Activated naive CD8-positive, alpha-beta T cell treated with anti-CD3 and anti-CD28 coated beads, Interleukin-2, amount 50 U/mL, for 24 hours (primary cell): ENCODE data around the gene KIAA0825.
"Not testable (repeated sequence)": the region's sequence is repeated elsewhere in the genome, so short reads cannot be mapped to it uniquely, and the experiment has no call there.

ENCODE experiments used
- ATAC-seq: fragments of 150-1000 bp; cut with Tn5 transposase; one replicate; pipeline ENCODE4 v1.10.0; 2021
- DNase-seq: peaks from one replicate; pipeline ENCODE4 v3.0.0; 2021
- H3K27ac Mint-ChIP-seq: one replicate; pipeline ENCODE4 v1.8.0; 2021; ENCODE audit warnings: mild to moderate bottlenecking, mixed read lengths
- H3K27me3 Mint-ChIP-seq: one replicate; pipeline ENCODE4 v1.8.0; 2021; ENCODE audit warnings: mixed read lengths
- H3K36me3 Mint-ChIP-seq: one replicate; pipeline ENCODE4 v1.8.0; 2021; ENCODE audit warnings: low read depth, mixed read lengths
- H3K4me1 Mint-ChIP-seq: one replicate; pipeline ENCODE4 v1.8.0; 2021; ENCODE audit warnings: mixed read lengths
- H3K4me3 Mint-ChIP-seq: one replicate; pipeline ENCODE4 v1.8.0; 2021; ENCODE audit warnings: mild to moderate bottlenecking, moderate library complexity, mixed read lengths
- H3K9me3 Mint-ChIP-seq: one replicate; pipeline ENCODE4 v1.8.0; 2021; ENCODE audit warnings: mixed read lengths

Gene KIAA0825

DNA sequence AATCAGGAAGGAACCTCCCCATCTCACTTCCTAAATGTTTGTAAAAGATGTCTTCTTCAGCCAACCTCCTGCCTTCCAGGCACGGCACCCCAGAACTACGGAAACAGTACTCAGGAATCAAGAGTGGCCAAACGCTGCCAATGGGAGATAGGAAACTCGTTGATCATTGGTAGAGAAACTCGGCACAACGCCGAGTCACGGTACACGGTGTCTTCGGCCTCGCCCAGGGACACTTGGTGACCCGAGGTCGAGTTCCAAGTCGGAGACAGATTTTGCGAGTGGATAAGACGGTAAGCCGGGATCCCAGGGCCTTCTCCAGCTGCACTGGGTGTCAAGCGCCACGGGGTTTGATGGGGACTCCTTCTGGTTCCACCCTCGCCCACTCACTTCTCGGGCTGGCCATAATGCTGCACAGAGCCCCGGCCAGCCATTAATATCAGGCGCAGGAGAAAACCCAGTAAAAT lies 343 bp downstream of the KIAA0825 start:
- Mint-ChIP-seq H3K36me3 (peaks cover 2% of the 10 kb centered on the region), H3K9me3 (no peaks in the 10 kb centered on the region), H3K27ac (peak overlapping the region; percentile 96), H3K27me3 (no peaks in the 10 kb centered on the region), H3K4me1 (peaks cover 39% of the 10 kb centered on the region), H3K4me3 (peak overlapping the region; percentile 92)
- ATAC-seq: peak; percentile 22
- no peak for DNase-seq

DNA sequence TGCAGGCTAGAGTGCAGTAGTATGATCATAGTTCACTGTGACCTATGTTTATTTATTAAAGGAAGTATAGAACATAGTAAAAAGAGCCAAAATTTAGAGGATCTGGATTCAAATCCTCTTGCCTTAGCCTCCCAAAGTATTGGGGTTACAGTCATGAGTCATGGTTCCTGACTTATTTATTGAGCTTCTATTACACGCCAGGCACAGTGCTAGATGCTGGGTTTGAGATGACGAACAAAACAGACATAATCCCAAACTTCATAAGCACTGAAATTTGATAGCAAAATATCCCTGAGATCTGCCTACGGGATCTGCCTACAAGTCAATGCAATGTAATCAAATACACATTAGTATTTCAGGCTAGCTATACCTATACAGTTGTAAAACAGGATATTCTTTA lies 2.5 kb downstream of the KIAA0825 start:
- H3K36me3 Mint-ChIP-seq: peaks cover 2% of the 10 kb centered on the region
- ATAC-seq (no peak), DNase-seq (no peak)
- no peaks in the 10 kb centered on the region for H3K9me3 Mint-ChIP-seq
- no peak overlapping the region for H3K4me3 Mint-ChIP-seq
- H3K27ac Mint-ChIP-seq: no peak overlapping the region
- no peaks in the 10 kb centered on the region for H3K27me3 Mint-ChIP-seq
- H3K4me1 Mint-ChIP-seq: peaks cover 23% of the 10 kb centered on the region

DNA sequence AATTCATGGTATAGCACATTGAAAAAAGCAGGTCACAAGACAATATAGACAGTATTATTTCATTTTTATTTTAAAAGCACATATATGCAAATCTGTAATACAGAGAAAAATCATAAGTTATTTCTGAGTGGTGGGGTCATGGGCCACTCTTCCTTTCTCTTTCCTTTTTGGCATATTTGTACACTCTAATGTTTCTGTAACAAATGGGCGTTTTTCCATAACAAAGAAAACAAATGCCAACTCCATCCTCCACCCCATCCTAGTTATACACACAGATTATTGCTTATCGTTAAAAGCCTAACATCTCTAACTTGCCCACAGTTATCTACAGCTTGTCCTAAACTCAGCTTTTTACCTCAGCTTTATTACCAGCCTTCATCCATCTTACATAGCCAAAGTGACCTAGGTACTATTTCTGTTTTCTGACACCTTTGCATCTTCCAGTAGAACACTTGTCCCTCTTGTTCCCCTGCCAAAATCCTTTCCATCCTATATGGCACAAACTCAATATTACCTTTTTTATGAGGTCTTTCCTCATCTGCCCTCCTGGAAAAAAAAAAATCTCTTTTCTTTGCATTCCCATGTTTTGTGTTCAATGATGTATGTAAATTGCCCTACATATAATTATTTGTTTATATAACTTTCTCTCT lies 4.1 kb downstream of the KIAA0825 start:
- no peak overlapping the region for H3K4me3 Mint-ChIP-seq

DNA sequence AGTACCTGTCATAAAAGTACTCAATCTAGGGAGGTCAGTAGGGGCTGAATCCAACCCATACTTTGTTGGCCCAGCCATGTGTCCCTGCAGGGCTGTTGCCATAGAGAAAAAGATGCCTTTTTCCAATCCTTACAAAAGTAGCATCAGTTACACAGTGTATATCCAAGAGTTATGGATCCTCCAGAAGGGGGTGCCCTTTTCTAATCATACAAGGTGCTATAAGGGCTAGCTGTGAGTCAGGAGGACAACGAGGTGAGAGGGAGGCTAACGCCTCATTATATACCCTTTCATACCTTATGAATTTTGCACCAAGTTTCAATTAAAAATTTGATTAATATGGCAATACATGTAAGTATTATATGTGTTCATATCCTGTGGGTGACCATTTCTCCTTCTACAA lies 4.8 kb downstream of the KIAA0825 start:
- H3K4me1 Mint-ChIP-seq: peaks cover 10% of the 10 kb centered on the region
- no peaks in the 10 kb centered on the region for H3K36me3 Mint-ChIP-seq
- DNase-seq (no peak), ATAC-seq (peak; percentile 38)
- H3K27me3 Mint-ChIP-seq: no peaks in the 10 kb centered on the region
- no peaks in the 10 kb centered on the region for H3K9me3 Mint-ChIP-seq
- H3K27ac Mint-ChIP-seq: no peak overlapping the region
- no peak overlapping the region for H3K4me3 Mint-ChIP-seq

More for the DNA sequence above, 4.1 kb downstream of the KIAA0825 start:
- H3K27me3 Mint-ChIP-seq: no peaks in the 10 kb centered on the region
- peaks cover 2% of the 10 kb centered on the region for H3K36me3 Mint-ChIP-seq
- peaks cover 15% of the 10 kb centered on the region for H3K4me1 Mint-ChIP-seq
- DNase-seq (no peak), ATAC-seq (no peak)
- H3K9me3 Mint-ChIP-seq: no peaks in the 10 kb centered on the region
- H3K27ac Mint-ChIP-seq: no peak overlapping the region

DNA sequence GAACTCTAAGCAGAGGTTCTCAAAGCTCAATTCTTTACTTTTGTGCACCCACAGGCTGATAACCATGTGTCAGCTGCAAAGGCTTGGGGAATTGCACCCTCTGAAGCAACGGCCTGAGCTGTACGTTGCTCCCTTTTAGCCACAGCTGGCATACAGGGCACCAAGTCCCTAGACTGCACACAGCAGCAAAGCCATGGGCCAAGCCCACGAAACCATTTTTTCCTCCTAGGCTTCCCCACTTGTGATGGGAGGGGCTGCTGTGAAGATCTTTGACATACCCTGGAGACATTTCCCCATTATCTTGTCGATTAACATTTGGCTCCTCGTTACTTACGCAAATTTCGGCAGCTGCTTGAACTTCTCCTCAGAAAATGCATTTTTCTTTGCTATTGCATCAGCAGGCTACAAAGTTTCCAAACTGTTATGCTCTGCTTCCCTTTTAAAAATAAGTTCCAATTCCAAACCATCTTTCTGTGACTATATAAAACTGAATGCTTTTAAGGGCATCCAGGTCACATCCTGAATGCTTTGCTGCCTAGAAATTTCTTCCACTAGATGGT lies 23.0 kb downstream of the KIAA0825 start:
- ATAC-seq (no peak), DNase-seq (no peak)
- Mint-ChIP-seq H3K4me1 (no peaks in the 10 kb centered on the region), H3K4me3 (no peak overlapping the region), H3K27ac (no peak overlapping the region), H3K9me3 (no peaks in the 10 kb centered on the region), H3K36me3 (peaks cover 1% of the 10 kb centered on the region), H3K27me3 (no peaks in the 10 kb centered on the region)

DNA sequence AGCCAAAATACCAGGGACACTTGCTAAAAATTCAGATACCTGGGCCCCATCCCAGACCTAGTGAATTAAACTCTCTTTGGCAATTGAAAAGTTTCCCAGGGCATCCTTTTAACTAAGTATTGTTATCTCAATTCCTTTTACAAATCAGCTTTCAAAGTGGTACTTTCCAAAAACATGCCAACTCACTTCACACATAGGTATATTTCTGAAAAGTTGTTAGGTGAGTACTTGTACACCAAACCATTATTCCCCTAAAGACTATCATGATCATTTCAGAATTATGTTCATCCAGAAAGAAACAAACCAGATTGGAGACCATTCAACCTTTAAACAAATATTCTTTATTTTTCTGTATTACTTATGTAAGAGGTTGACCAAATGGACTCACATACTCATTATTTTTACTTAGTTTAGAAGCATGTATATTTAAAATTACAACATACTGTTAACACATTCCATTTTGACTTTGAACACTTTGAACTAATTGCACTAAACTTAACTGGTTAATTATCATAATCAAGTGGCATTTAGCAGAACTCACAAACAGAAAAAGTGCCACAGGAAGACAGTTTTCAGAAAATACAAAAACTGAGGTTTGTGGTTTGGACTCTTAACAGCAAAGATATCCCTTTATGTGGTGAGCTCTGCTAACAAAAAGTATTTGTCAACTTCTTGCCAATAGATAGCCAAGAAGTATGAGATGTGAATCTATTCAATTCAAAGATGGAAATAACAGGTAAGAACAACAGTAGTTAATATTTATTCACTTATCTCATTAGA lies 40.7 kb downstream of the KIAA0825 start:
- Mint-ChIP-seq H3K4me1 (peaks cover 31% of the 10 kb centered on the region), H3K27me3 (no peaks in the 10 kb centered on the region), H3K36me3 (no peaks in the 10 kb centered on the region), H3K9me3 (no peaks in the 10 kb centered on the region), H3K4me3 (no peak overlapping the region), H3K27ac (no peak overlapping the region)
- DNase-seq (no peak), ATAC-seq (no peak)

DNA sequence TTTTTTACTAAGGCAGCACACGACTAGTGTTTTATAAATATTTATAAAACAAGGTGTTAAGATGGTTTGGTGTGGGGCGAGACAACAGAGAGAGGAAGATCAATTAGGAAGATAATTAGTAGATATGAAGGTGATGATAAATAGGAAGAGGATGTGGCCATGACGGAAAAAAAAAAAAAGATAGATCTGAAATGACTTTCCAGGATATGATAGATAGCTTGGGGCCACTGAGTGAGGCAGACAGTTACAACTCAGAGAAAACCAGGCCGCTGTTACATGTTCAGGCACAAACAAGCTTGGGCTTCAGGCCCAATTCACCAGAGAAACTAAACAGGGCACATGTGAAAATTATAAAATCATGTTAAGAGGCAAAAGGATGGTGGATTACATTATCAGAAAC lies 43.2 kb downstream of the KIAA0825 start:
- ATAC-seq: no peak
- DNase-seq: no peak
- Mint-ChIP-seq H3K27ac (peak overlapping the region; percentile 74), H3K27me3 (no peaks in the 10 kb centered on the region), H3K36me3 (no peaks in the 10 kb centered on the region), H3K9me3 (no peaks in the 10 kb centered on the region), H3K4me1 (peaks cover 31% of the 10 kb centered on the region), H3K4me3 (no peak overlapping the region)

DNA sequence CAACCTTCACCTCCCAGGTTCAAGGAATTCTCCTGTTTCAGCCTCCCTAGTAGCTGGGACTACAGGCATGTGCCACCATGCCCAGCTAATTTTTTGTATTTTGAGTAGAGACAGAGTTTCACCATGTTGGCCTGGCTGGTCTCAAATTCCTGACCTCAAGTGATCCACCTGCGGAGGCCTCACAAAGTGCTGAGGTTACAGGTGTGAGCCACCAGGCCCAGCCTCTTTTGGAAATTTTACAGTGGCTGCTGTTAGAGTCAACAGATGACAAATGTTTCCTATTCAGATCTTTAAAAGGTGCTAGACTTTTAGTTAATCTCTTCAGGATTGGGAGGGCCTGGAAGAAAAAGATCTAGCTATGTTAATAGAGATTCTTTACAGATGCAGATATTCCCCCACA lies 45.1 kb downstream of the KIAA0825 start:
- DNase-seq, H3K36me3 Mint-ChIP-seq, H3K4me3 Mint-ChIP-seq, H3K27me3 Mint-ChIP-seq, ATAC-seq, H3K9me3 Mint-ChIP-seq, H3K27ac Mint-ChIP-seq: not testable (repeated sequence)
- peaks cover 29% of the 10 kb centered on the region for H3K4me1 Mint-ChIP-seq

DNA sequence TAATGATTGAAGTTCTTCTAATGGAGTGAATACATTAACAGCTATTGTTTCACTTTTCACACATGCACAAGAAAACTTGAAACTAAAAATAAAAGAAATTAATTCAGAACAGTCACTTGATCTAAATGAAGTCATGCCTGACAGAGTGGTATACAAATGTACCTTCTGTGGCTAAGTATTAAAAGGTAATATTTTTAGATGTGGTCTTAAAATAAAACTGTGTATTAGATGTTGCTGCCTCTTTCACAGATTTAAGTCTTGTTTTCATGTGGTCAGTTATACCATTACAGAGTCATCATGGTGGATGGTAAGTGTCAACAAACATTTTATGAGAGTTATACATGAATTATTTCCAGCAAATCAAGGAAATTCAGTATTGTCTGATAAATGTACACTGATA lies 47.0 kb downstream of the KIAA0825 start:
- DNase-seq (no peak), ATAC-seq (no peak)
- no peaks in the 10 kb centered on the region for H3K27me3 Mint-ChIP-seq
- H3K4me1 Mint-ChIP-seq: peaks cover 14% of the 10 kb centered on the region
- no peaks in the 10 kb centered on the region for H3K36me3 Mint-ChIP-seq
- no peak overlapping the region for H3K4me3 Mint-ChIP-seq
- H3K27ac Mint-ChIP-seq: no peak overlapping the region
- H3K9me3 Mint-ChIP-seq: no peaks in the 10 kb centered on the region

DNA sequence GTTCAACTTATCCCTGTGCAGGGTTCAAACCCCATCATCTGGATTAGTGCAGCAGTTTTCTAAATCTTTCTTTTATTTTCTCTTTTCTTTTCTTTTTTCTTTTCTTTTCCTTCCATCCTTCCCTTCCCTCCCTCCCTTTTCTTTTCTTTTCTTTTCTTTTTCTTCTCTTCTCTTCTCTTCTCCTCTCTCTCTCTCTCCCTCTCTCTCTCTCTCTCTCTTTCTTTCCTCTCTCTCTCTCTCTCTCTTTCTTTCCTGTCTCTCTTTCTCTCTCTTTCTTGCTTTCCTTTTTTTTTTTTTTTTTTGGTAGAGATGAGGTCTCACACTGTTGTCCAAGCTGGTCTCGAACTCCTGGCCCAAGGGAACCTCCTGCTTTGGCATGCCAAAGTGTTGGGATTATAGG lies 53.6 kb downstream of the KIAA0825 start:
- Mint-ChIP-seq H3K4me3 (no peak overlapping the region), H3K9me3 (no peaks in the 10 kb centered on the region), H3K27me3 (no peaks in the 10 kb centered on the region), H3K36me3 (no peaks in the 10 kb centered on the region), H3K4me1 (no peaks in the 10 kb centered on the region), H3K27ac (no peak overlapping the region)
- DNase-seq: no peak
- no peak for ATAC-seq

DNA sequence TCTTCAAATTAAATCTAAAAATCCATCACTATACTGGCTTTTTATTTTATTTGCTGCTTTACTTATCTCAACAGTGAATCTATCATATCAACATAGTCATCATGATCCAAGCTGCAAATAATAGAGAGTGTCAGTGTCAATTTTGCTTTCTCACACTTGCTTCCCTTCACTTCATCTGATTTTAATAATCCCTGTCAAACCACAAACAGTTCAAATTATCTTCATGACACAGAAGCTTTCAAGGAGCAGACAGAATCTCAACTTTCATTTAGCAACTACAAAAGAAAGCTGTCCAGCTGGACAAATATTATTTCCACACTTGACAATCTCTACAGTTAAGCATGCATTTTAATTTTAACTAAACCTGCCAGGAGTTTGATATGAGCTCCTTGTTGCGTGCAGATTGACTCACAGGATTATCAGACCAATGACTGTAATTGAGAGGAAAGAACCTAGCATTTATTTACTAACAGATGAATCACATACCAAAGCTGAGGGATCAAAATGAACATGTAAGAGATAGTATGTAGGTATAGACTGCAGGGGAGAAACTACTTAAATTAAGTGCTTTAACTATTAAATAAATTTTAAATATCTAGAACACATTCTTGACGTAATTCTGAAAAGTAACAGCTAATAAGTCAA lies 56.0 kb downstream of the KIAA0825 start:
- no peaks in the 10 kb centered on the region for H3K36me3 Mint-ChIP-seq
- H3K9me3 Mint-ChIP-seq: no peaks in the 10 kb centered on the region
- H3K4me1 Mint-ChIP-seq: no peaks in the 10 kb centered on the region
- no peaks in the 10 kb centered on the region for H3K27me3 Mint-ChIP-seq
- DNase-seq (no peak), ATAC-seq (no peak)
- no peak overlapping the region for H3K4me3 Mint-ChIP-seq
- H3K27ac Mint-ChIP-seq: no peak overlapping the region

DNA sequence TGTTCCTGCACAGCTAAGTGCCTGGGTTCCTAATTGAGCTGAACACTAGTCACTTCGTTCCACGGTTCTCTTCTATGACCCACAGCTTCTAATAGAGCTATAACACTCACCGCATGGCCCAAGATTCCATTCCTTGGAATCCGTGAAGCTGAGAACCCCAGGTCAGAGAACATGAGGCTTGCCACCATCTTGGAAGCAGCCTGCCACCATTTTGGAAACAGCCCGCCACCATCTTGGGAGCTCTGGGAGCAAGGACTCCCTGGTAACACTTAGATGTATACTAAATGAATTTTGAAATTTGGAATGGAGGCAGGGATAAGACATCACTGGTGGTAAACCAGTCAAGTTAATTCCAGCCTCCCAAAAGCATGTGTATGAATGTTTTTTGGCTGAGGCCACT lies 60.4 kb downstream of the KIAA0825 start:
- Mint-ChIP-seq H3K4me1 (no peaks in the 10 kb centered on the region), H3K27me3 (no peaks in the 10 kb centered on the region), H3K9me3 (no peaks in the 10 kb centered on the region), H3K36me3 (no peaks in the 10 kb centered on the region), H3K27ac (no peak overlapping the region), H3K4me3 (no peak overlapping the region)
- no peak for ATAC-seq
- no peak for DNase-seq

DNA sequence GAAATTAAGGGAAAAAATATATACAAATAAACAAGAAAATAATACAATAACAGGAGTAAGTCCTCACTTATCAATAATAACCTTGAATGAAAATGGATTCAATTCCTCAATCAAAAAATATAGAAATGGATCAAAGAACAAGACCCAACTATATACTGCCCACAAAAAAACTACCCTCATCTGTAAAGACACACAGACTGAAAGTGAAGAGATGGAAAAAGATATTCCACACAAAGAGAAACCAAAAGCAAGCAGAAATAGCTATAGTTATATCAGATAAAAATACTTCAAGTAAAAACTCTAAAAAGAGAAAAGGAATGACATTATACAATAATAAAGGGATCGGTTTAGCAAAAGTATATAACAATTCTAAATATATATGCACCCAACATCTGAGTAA lies 66.5 kb downstream of the KIAA0825 start:
- ATAC-seq (no peak), DNase-seq (no peak)
- H3K27me3 Mint-ChIP-seq: no peaks in the 10 kb centered on the region
- H3K9me3 Mint-ChIP-seq: peaks cover 8% of the 10 kb centered on the region
- H3K27ac Mint-ChIP-seq: no peak overlapping the region
- H3K4me3 Mint-ChIP-seq: no peak overlapping the region
- H3K36me3 Mint-ChIP-seq: peaks cover 3% of the 10 kb centered on the region
- H3K4me1 Mint-ChIP-seq: no peaks in the 10 kb centered on the region

DNA sequence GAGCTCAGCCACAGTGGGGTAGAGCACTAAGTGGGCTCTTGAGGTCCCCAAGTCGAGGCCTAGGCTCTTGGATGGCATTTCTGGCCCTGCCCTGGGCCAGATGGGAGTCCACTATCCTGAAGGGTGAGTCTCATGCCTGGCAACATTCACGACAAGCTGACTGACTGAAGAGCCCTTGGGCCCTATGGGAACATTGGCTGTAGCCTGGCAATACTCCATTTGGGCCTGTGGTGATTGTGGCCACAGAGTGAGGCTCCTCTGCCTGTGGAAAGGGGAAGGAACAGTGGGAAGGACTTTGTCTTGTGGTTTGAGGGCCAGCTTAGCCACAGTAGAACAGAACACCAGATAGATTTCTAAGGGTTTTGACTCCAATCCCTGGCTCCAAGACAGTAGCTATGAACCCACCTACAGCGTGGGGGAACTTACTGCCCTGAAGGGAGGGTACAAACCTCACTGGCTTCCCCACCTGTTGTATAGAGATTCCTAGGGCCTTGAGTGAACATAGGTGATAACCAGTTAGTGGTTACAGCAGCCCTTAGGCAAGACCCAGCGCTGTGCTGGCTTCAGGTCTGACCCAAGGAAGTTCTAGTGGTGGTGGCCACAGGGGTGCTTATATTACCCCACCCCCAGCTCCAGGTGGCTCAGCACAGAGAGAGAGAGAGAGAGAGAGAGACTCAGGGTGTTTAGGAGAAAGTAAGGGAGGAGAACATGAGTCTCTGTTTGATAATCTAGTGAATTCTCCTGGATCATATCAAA lies 72.4 kb downstream of the KIAA0825 start:
- no peak overlapping the region for H3K27ac Mint-ChIP-seq
- DNase-seq (no peak), ATAC-seq (no peak)
- no peak overlapping the region for H3K4me3 Mint-ChIP-seq
- H3K27me3 Mint-ChIP-seq: no peaks in the 10 kb centered on the region
- H3K36me3 Mint-ChIP-seq: peaks cover 6% of the 10 kb centered on the region
- no peaks in the 10 kb centered on the region for H3K4me1 Mint-ChIP-seq
- H3K9me3 Mint-ChIP-seq: peaks cover 12% of the 10 kb centered on the region
